AG10803 (cell line): ENCODE data around the gene SSR1.
A peak's percentile ranks its signal among the peaks of the same experiment; 100 is the strongest.
"Not testable (repeated sequence)": the region's sequence is repeated elsewhere in the genome, so short reads cannot be mapped to it uniquely, and the experiment has no call there.

ENCODE experiments used
- DNase-seq: peaks from one replicate; pipeline ENCODE4 v3.0.0; 2010; ENCODE audit warnings: low read depth
- H3K4me3 ChIP-seq: 2 replicates; pipeline ENCODE4 v1.5.1; 2011; ENCODE audit warnings: mild to moderate bottlenecking, low read length, control low read depth
- CTCF ChIP-seq: conservative IDR thresholded peaks from 2 replicates; pipeline ENCODE4 v1.5.1; 2011; ENCODE audit warnings: mild to moderate bottlenecking, low read length, control low read depth, inconsistent platforms

SSR1 gene

GRCh38 chr6:7270320-7271204 lies 42.4 kb downstream of the SSR1 start:
- no peak overlapping the region for H3K4me3 ChIP-seq
- no peak for TF ChIP-seq CTCF
- DNase-seq, result no peak

- TF ChIP-seq CTCF, result no peak
- no peak overlapping the region for H3K4me3 ChIP-seq
- DNase-seq, result no peak
Measured at GRCh38 chr6:7269816-7270215, 43.2 kb downstream of the SSR1 start.

- no peak for DNase-seq
- no peak for TF ChIP-seq CTCF
Measured at GRCh38 chr6:7268816-7269555, 44.0 kb downstream of the SSR1 start.

GRCh38 chr6:7268362-7268761 lies 44.6 kb downstream of the SSR1 start:
- H3K4me3 ChIP-seq, result no peak overlapping the region
- TF ChIP-seq CTCF, result no peak
- DNase-seq, result no peak

More at GRCh38 chr6:7268816-7269555, 44.0 kb downstream of the SSR1 start:
- no peak overlapping the region for H3K4me3 ChIP-seq

- H3K4me3 ChIP-seq, result no peak overlapping the region
- peak; percentile 89 for DNase-seq
Measured at GRCh38 chr6:7267466-7268091, 45.4 kb downstream of the SSR1 start.

GRCh38 chr6:7267071-7267465 lies 45.9 kb downstream of the SSR1 start:
- no peak overlapping the region for H3K4me3 ChIP-seq
- TF ChIP-seq CTCF, result no peak
- DNase-seq, result no peak

More at GRCh38 chr6:7267466-7268091, 45.4 kb downstream of the SSR1 start:
- TF ChIP-seq CTCF, result no peak

GRCh38 chr6:7265385-7265726 lies 47.6 kb downstream of the SSR1 start:
- not testable (repeated sequence) for H3K4me3 ChIP-seq, DNase-seq
